Measurements from ENCODE around the gene ITGA1. TPM values are rescaled to one million over a fixed set of nuclear protein-coding genes. Genes with fewer than 3 reads are reported as not detected.
A peak's percentile ranks its signal among the peaks of the same experiment; 100 is the strongest.

ITGA1 gene
- total and polyA plus RNA-seq, 2 of the 13 experiments (the other 11 are each of a cell fraction or from before 2014, with no cell fraction given): 23.1 to 28.6 TPM

GRCh38 chr5:53006911-53007890 is 219.5 kb downstream of the ITGA1 start:
- Histone ChIP-seq H3K27me3 (ENCODE audit: control insufficient read depth in 1 of 2, insufficient read depth in 2 of 2, low read length in 2 of 2) (no peaks in the 10 kb centered on the region), H3K4me1 (ENCODE audit: insufficient read depth, low read length) (peaks cover 99% of the 10 kb centered on the region), H3K27ac (ENCODE audit: extremely low read length, insufficient read depth, low read length) (peak overlapping the region; percentile 21), H2AFZ (ENCODE audit: low read length) (no peak overlapping the region), H3K4me2 (ENCODE audit: low read depth, low read length) (no peak overlapping the region), H3K36me3 (replicated peaks in 1 of 2; ENCODE audit: control insufficient read depth in 1 of 2, insufficient read depth in 2 of 2, low read length in 2 of 2) (peaks cover 6 to 14% of the 10 kb centered on the region in 2 experiments), H3K79me2 (ENCODE audit: insufficient read depth, low read length) (peaks cover 61% of the 10 kb centered on the region), H3K9ac (ENCODE audit: insufficient read depth, low read depth, low read length) (no peak overlapping the region), H4K20me1 (ENCODE audit: insufficient read depth, low read length) (no peaks in the 10 kb centered on the region), H3K9me3 (ENCODE audit: low read length) (no peaks in the 10 kb centered on the region), H3K4me3 (replicated peaks in 1 of 3; ENCODE audit: insufficient read depth in 1 of 3, low read depth in 2 of 3, low read length in 3 of 3) (no peak overlapping the region)
- ATAC-seq (no peak), FAIRE-seq (no peak), DNase-seq (ENCODE audit: low spot score) (no peak)
- BruUV-seq (replicated peaks): TSS peak; percentile 11
- intact Hi-C loops (cut with micrococcal nuclease; ENCODE audit: unreplicated experiment): no loop called here
- POLR2A ChIA-PET: no interaction called here
- CTCF ChIA-PET (ENCODE audit: low intra/inter-chr PET ratio, low total read pairs): no interaction called here
- TF ChIP-seq KLF9 (CRISPR knock-in tag; IDR thresholded peaks at IDR 0.05; ENCODE audit: low read depth): no peak
- no peak for TF ChIP-seq SALL1 (CRISPR knock-in tag; IDR thresholded peaks at IDR 0.05)
- TF ChIP-seq FOSL2 (CRISPR knock-in tag; IDR thresholded peaks at IDR 0.05): no peak
- peak; percentile 48 for TF ChIP-seq ZNF18 (CRISPR knock-in tag; IDR thresholded peaks at IDR 0.05; ENCODE audit: insufficient replicate concordance)
- no peak for TF ChIP-seq ZFX (CRISPR knock-in tag; IDR thresholded peaks at IDR 0.05; ENCODE audit: low read depth)
- 0 out of 2 replicates have a peak, but pooled peaks have one; percentile 11 for TF ChIP-seq PAXIP1 (CRISPR knock-in tag; conservative IDR thresholded peaks at IDR 0.05)
- no peak for TF ChIP-seq ZNF280B (CRISPR knock-in tag; IDR thresholded peaks at IDR 0.05; ENCODE audit: borderline replicate concordance)
- 0 out of 2 replicates have a peak, but pooled peaks have one; percentile 10 for TF ChIP-seq CEBPG (CRISPR knock-in tag; IDR thresholded peaks at IDR 0.05)
- 87% methylated on average over 4 of the region's 4 CpGs for WGBS (ENCODE audit: low lambda C conversion rate)
- in situ Hi-C loops (cut with HindIII; ENCODE audit: extremely low pct_ligation_motif_present, low pct_unique_long_range_greater_than_20kb): no loop called here

All from HepG2 (cell line).